ENCODE results near the gene DNMT3A.

- TF ChIP-seq CTCF (conservative IDR thresholded peaks at IDR 0.05; ENCODE audit: low read length) (no peak), EZH2phosphoT487 (IDR thresholded peaks at IDR 0.05; ENCODE audit: borderline replicate concordance) (no peak)
These were observed 34.9 kb downstream of the DNMT3A start for GRCh38 chr2:25306777-25307368.

Measured in Loucy (cell line).